Liver (tissue), 9 donors: Measurements from ENCODE around the gene MALT1. TPM values are rescaled to one million over a fixed set of nuclear protein-coding genes. Genes with fewer than 3 reads are reported as not detected.

Source experiments
- DNase-seq: peaks from one replicate; pipeline ENCODE4 v3.0.0-alpha.2; 2017; ENCODE audit warnings: low spot score
- H3K27ac ChIP-seq, 2 donors: one replicate each; pipeline ENCODE4 v1.7.0; 2013; ENCODE audit warnings: inconsistent platforms in 2 of 2, low read length in 2 of 2, control low read depth in 1 of 2, low read depth in 1 of 2, mild to moderate bottlenecking in 1 of 2
- H3K27me3 ChIP-seq, 4 donors: one replicate each; pipeline versions ENCODE4 v1.6.1 to v1.7.0; 2013; ENCODE audit warnings: low read length in 3 of 4, inconsistent platforms in 1 of 4, mild to moderate bottlenecking in 1 of 4, moderate library complexity in 1 of 4; ENCODE audit not compliant: control insufficient read depth in 4 of 4, insufficient read depth in 4 of 4
- H3K36me3 ChIP-seq, 4 donors: one replicate each; pipeline versions ENCODE4 v1.6.1 to v1.7.0; 2013; ENCODE audit warnings: low read length in 3 of 4, mild to moderate bottlenecking in 3 of 4, low read depth in 1 of 4, moderate library complexity in 1 of 4; ENCODE audit not compliant: control insufficient read depth in 4 of 4, insufficient read depth in 3 of 4
- H3K4me1 ChIP-seq, 4 donors: one replicate each; pipeline versions ENCODE4 v1.6.1 to v1.7.0; 2013; ENCODE audit warnings: low read length in 3 of 4, mild to moderate bottlenecking in 3 of 4, moderate library complexity in 1 of 4; ENCODE audit not compliant: control insufficient read depth in 4 of 4, insufficient read depth in 4 of 4
- H3K4me3 ChIP-seq, 3 donors: one replicate each; pipeline versions ENCODE4 v1.6.1 to v1.7.0; 2013; ENCODE audit warnings: low read length in 3 of 3, control low read depth in 1 of 3, low read depth in 1 of 3, mild to moderate bottlenecking in 1 of 3
- H3K9ac ChIP-seq, 2 donors: one replicate each; pipeline ENCODE4 v1.7.0; 2013; ENCODE audit warnings: low read length in 2 of 2, mild to moderate bottlenecking in 2 of 2, moderate library complexity in 2 of 2, control low read depth in 1 of 2, low read depth in 1 of 2
- H3K9me3 ChIP-seq, 4 donors: one replicate each; pipeline versions ENCODE4 v1.6.1 to v1.7.0; 2013; ENCODE audit warnings: low read length in 3 of 4; ENCODE audit not compliant: control insufficient read depth in 4 of 4
- CTCF ChIP-seq: fragments of 150-350 bp; IDR thresholded peaks from 2 replicates; pipeline ENCODE4 v1.5.1; 2017; ENCODE audit warnings: improper control_type of control experiment, low read depth, low read length; ENCODE audit not compliant: missing input control
- EGR1 ChIP-seq, 2 donors: IDR thresholded peaks; 2 replicates each; pipeline ENCODE4 v1.6.1; 2016 to 2018; ENCODE audit warnings: antibody characterized with exemption in 2 of 2, low read depth in 2 of 2
- FOXA1 ChIP-seq: IDR thresholded peaks from 2 replicates; pipeline ENCODE4 v1.6.1; 2016; ENCODE audit warnings: antibody characterized with exemption
- FOXA2 ChIP-seq: IDR thresholded peaks from 2 replicates; pipeline ENCODE4 v1.6.1; 2016; ENCODE audit warnings: antibody characterized with exemption
- GABPA ChIP-seq, 2 donors: IDR thresholded peaks in 1 of 2; conservative IDR thresholded peaks in 1 of 2; 2 replicates each; pipeline ENCODE4 v1.6.1; 2016; ENCODE audit warnings: antibody characterized with exemption in 2 of 2, mild to moderate bottlenecking in 1 of 2, moderate library complexity in 1 of 2
- HNF4A ChIP-seq, 2 donors: conservative IDR thresholded peaks; 2 replicates each; pipeline ENCODE4 v1.6.1; 2016; ENCODE audit warnings: antibody characterized with exemption in 2 of 2, mild to moderate bottlenecking in 2 of 2
- HNF4G ChIP-seq: IDR thresholded peaks from 2 replicates; pipeline ENCODE4 v1.6.1; 2016; ENCODE audit warnings: antibody characterized with exemption
- JUND ChIP-seq, 2 donors: IDR thresholded peaks; 2 replicates each; pipeline ENCODE4 v1.6.1; 2016; ENCODE audit warnings: antibody characterized with exemption in 2 of 2
- MAX ChIP-seq: IDR thresholded peaks from 2 replicates; pipeline ENCODE4 v1.6.1; 2016; ENCODE audit warnings: antibody characterized with exemption
- NR2F2 ChIP-seq: IDR thresholded peaks from 2 replicates; pipeline ENCODE4 v1.6.1; 2016; ENCODE audit warnings: antibody characterized with exemption
- RAD21 ChIP-seq, 2 donors: IDR thresholded peaks; 2 replicates each; pipeline ENCODE4 v1.6.1; 2016; ENCODE audit warnings: antibody characterized with exemption in 2 of 2, mild to moderate bottlenecking in 2 of 2
- RXRA ChIP-seq, 2 donors: IDR thresholded peaks; 2 replicates each; pipeline ENCODE4 v1.6.1; 2017 to 2018; ENCODE audit warnings: antibody characterized with exemption in 2 of 2, mild to moderate bottlenecking in 1 of 2
- SP1 ChIP-seq: IDR thresholded peaks from 2 replicates; pipeline ENCODE4 v1.6.1; 2018; ENCODE audit warnings: antibody characterized with exemption, mild to moderate bottlenecking
- TAF1 ChIP-seq: conservative IDR thresholded peaks from 2 replicates; pipeline ENCODE4 v1.6.1; 2016; ENCODE audit warnings: antibody characterized with exemption, mild to moderate bottlenecking
- YY1 ChIP-seq: IDR thresholded peaks from 2 replicates; pipeline ENCODE4 v1.6.1; 2016; ENCODE audit warnings: antibody characterized with exemption, mild to moderate bottlenecking
- ZBTB33 ChIP-seq: IDR thresholded peaks from 2 replicates; pipeline ENCODE4 v1.6.1; 2016; ENCODE audit warnings: antibody characterized with exemption
- WGBS: extraction: QIAGEN DNeasy Blood & Tissue Kit; methylation state at CpG from one replicate; pipeline ENCODE4 v1.1.7; 2013; 5-methylcytosine and 5-hydroxymethylcytosine counted together
- polyA plus RNA-seq, 2 donors: library from polyadenylated mRNA; stranded (reverse) in 1 of 2; unstranded in 1 of 2; fragments of 200-250 nt in 1 of 2; fragments of >200 nt in 1 of 2; fragmentation: Nextera tagmentation in 1 of 2; extraction: Ambion mirVana in 1 of 2; gene quantifications; one replicate each; pipeline versions ENCODE4 v1.2.1 to v1.2.3, GENCODE V29; 2013 to 2015
- total RNA-seq, 2 donors: library from RNA; depleted of rRNA; stranded (reverse); fragments of >200 nt; gene quantifications; one replicate each; pipeline ENCODE4 v1.2.3, GENCODE V29; 2014
- TF ChIP-seq, protein P1 (sequence below): IDR thresholded peaks from 2 replicates; pipeline ENCODE4 v1.6.1; 2016; ENCODE audit warnings: antibody characterized with exemption
- TF ChIP-seq, protein P2 (sequence below): IDR thresholded peaks from 2 replicates; pipeline ENCODE4 v1.6.1; 2016; ENCODE audit warnings: antibody characterized with exemption, mild to moderate bottlenecking
- donor health status: healthy.
- donor health status: healthy.
- donor health status: healthy.
- donor health status: healthy.
- donor health status: healthy.

The MALT1 gene
- total and polyA plus RNA-seq, 4 donors: 3.1 to 27.3 (median 6.4) TPM

DNA sequence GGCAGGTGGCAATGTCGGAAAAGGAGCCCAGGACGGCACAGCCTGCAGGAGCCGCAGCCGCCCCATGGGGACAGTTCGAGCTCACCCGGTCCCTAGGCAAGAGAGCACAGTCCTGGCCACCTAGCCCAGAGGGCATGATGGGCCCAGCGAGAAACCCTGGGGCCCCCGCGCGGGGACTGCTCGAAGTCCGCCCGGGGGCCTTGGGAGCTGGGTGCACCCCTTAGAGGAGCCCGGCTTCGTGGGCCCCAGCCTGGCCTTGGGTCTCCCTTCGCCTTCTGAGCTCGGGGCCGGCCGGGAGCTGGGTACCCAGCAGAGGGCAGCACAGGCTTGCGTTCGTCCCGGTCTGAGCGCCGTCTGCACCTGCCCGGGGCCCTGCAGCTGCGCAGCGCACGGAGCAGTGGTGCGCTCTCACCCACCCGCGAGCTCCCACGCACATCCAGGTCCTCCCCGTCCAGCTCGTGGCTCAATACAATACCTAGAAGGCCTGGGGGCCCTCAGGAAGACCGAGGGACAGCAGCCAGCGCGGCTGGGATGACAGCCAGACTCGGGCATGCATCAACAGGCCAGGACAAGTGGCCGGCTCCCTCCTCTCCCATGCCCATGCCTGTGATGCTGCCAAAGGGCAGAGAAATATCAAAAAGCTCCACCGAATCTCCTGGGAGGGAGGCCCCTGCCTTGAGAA, 97.2 kb downstream of the MALT1 start:
- TF ChIP-seq SP1: no peak
- TF ChIP-seq JUND (IDR thresholded peaks at IDR 0.05): no peak
- TF ChIP-seq EGR1 (IDR thresholded peaks at IDR 0.05; ENCODE audit: low read depth in 2 of 2): no peak
- TF ChIP-seq NR2F2: no peak
- no peak for TF ChIP-seq MAX
- no peak for TF ChIP-seq ZBTB33
- TF ChIP-seq HNF4A (conservative IDR thresholded peaks at IDR 0.05): no peak
- TF ChIP-seq, protein P1, sequence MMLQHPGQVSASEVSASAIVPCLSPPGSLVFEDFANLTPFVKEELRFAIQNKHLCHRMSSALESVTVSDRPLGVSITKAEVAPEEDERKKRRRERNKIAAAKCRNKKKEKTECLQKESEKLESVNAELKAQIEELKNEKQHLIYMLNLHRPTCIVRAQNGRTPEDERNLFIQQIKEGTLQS: no peak
- TF ChIP-seq FOXA2: no peak
- TF ChIP-seq YY1: no peak
- peak; percentile 69 for TF ChIP-seq CTCF
- peak; percentile 78 to 90 for TF ChIP-seq RAD21 (IDR thresholded peaks at IDR 0.05)
- no peak for TF ChIP-seq RXRA (IDR thresholded peaks at IDR 0.05)
- H3K4me3 ChIP-seq: peak overlapping the region in 1 of 3 donors; percentile 44
- peak; percentile 64 for DNase-seq
- H3K27me3 ChIP-seq: no peaks in the 10 kb centered on the region
- H3K27ac ChIP-seq: no peak overlapping the region
- no peaks in the 10 kb centered on the region for H3K36me3 ChIP-seq
- 12% methylated on average over 40 of the region's 40 CpGs for WGBS
- no peaks in the 10 kb centered on the region for H3K9me3 ChIP-seq
- H3K4me1 ChIP-seq: peaks cover 0 to 16% (median 3%) of the 10 kb centered on the region in 4 donors
- no peak overlapping the region for H3K9ac ChIP-seq

- no peak overlapping the region for H3K27ac ChIP-seq
- H3K9ac ChIP-seq: no peak overlapping the region
- TF ChIP-seq CTCF (no peak), SP1 (no peak), HNF4G (no peak), ZBTB33 (no peak), TAF1 (no peak), RAD21 (IDR thresholded peaks at IDR 0.05) (no peak), FOXA2 (no peak), YY1 (no peak), GABPA (IDR thresholded peaks at IDR 0.05 in 1 of 2, conservative IDR thresholded peaks at IDR 0.05 in 1 of 2) (no peak), HNF4A (conservative IDR thresholded peaks at IDR 0.05) (no peak), FOXA1 (no peak), NR2F2 (no peak)
- TF ChIP-seq, protein P1: no peak
- TF ChIP-seq, protein P2, sequence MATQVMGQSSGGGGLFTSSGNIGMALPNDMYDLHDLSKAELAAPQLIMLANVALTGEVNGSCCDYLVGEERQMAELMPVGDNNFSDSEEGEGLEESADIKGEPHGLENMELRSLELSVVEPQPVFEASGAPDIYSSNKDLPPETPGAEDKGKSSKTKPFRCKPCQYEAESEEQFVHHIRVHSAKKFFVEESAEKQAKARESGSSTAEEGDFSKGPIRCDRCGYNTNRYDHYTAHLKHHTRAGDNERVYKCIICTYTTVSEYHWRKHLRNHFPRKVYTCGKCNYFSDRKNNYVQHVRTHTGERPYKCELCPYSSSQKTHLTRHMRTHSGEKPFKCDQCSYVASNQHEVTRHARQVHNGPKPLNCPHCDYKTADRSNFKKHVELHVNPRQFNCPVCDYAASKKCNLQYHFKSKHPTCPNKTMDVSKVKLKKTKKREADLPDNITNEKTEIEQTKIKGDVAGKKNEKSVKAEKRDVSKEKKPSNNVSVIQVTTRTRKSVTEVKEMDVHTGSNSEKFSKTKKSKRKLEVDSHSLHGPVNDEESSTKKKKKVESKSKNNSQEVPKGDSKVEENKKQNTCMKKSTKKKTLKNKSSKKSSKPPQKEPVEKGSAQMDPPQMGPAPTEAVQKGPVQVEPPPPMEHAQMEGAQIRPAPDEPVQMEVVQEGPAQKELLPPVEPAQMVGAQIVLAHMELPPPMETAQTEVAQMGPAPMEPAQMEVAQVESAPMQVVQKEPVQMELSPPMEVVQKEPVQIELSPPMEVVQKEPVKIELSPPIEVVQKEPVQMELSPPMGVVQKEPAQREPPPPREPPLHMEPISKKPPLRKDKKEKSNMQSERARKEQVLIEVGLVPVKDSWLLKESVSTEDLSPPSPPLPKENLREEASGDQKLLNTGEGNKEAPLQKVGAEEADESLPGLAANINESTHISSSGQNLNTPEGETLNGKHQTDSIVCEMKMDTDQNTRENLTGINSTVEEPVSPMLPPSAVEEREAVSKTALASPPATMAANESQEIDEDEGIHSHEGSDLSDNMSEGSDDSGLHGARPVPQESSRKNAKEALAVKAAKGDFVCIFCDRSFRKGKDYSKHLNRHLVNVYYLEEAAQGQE: no peak
Measured at GRCh38 chr18:58769321-58769720, 98.1 kb downstream of the MALT1 start.

More at GRCh38 chr18:58769321-58769720, 98.1 kb downstream of the MALT1 start:
- no peak for DNase-seq
- no peaks in the 10 kb centered on the region for H3K36me3 ChIP-seq
- H3K27me3 ChIP-seq: no peaks in the 10 kb centered on the region
- peaks cover 0 to 11% (median 3%) of the 10 kb centered on the region in 4 donors for H3K4me1 ChIP-seq
- H3K4me3 ChIP-seq: no peak overlapping the region
- H3K9me3 ChIP-seq: no peaks in the 10 kb centered on the region
- WGBS: 91% methylated on average over 8 of the region's 8 CpGs
